ENCODE measurements around the gene PKNOX2. TPM values are rescaled to one million over a fixed set of nuclear protein-coding genes. Genes with fewer than 3 reads are reported as not detected.

PKNOX2 gene
- total RNA-seq, 1 experiment from 2014 or later = 3.7 TPM

- TF ChIP-seq JAZF1 (CRISPR knock-in tag; IDR thresholded peaks at IDR 0.05) = no peak
- no peak for TF ChIP-seq ZNF138 (CRISPR knock-in tag; conservative IDR thresholded peaks at IDR 0.05)
- TF ChIP-seq MXD4 (CRISPR knock-in tag; IDR thresholded peaks at IDR 0.05; ENCODE audit: borderline replicate concordance) = no peak
- no peak for TF ChIP-seq NR2C2 (CRISPR knock-in tag; IDR thresholded peaks at IDR 0.05)
- TF ChIP-seq, protein P1, sequence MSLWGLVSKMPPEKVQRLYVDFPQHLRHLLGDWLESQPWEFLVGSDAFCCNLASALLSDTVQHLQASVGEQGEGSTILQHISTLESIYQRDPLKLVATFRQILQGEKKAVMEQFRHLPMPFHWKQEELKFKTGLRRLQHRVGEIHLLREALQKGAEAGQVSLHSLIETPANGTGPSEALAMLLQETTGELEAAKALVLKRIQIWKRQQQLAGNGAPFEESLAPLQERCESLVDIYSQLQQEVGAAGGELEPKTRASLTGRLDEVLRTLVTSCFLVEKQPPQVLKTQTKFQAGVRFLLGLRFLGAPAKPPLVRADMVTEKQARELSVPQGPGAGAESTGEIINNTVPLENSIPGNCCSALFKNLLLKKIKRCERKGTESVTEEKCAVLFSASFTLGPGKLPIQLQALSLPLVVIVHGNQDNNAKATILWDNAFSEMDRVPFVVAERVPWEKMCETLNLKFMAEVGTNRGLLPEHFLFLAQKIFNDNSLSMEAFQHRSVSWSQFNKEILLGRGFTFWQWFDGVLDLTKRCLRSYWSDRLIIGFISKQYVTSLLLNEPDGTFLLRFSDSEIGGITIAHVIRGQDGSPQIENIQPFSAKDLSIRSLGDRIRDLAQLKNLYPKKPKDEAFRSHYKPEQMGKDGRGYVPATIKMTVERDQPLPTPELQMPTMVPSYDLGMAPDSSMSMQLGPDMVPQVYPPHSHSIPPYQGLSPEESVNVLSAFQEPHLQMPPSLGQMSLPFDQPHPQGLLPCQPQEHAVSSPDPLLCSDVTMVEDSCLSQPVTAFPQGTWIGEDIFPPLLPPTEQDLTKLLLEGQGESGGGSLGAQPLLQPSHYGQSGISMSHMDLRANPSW (CRISPR knock-in tag; conservative IDR thresholded peaks at IDR 0.05; ENCODE audit: low read depth) = no peak
These were observed 37.1 kb downstream of the PKNOX2 start (continued) for GRCh38 chr11:125201525-125202141.

DNA sequence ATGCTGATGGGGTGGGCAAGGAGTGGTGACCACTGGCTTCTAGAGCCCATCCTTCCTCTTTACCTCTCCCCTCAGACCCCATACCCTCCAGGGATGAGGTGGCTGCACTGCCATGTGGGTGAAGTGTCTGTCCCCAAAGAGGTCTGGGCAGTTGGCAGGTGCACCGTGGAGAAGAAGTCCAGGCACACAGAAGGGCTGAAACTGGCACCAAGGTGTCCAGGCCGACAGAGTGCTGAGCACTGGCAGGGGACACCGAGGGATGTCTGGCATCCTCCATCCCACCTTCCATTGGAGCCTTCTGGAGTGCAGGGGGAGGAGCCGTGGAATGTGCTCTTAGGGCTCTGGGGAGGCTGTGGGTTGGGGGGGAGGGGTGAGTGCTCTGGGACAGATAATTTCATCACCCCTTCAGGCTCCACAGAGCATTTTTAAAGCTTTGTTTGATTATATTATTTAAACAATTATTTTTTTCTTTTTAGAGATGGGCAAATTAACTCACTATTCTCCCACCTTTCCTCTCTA lies 37.9 kb downstream of the PKNOX2 start:
- ChIA-PET POLR2A (no interaction called here), CTCF (interaction anchor here (1.4 kb wide), 1 partner anchor 9 kb away, joined by 3 read pairs; no protein-coding TSS in a partner anchor)
- no peak overlapping the region for H3K4me3 Mint-ChIP-seq
- peaks cover 35% of the 10 kb centered on the region for H3K4me1 Mint-ChIP-seq
- H3K36me3 Mint-ChIP-seq = no peaks in the 10 kb centered on the region
- H3K9me3 Mint-ChIP-seq = no peaks in the 10 kb centered on the region
- DNase-seq (ENCODE audit: low spot score) (no peak), ATAC-seq (0 out of 2 replicates have a peak, but pooled peaks have one; percentile 11)
- TF ChIP-seq NFATC4 (CRISPR knock-in tag; IDR thresholded peaks at IDR 0.05) (no peak), ZNF263 (CRISPR knock-in tag; IDR thresholded peaks at IDR 0.05; ENCODE audit: low read depth) (no peak), FOXP1 (CRISPR knock-in tag; IDR thresholded peaks at IDR 0.05; ENCODE audit: borderline replicate concordance) (peak; percentile 36; the same call in 1 of the 2 replicates)
- TF ChIP-seq, protein P2, sequence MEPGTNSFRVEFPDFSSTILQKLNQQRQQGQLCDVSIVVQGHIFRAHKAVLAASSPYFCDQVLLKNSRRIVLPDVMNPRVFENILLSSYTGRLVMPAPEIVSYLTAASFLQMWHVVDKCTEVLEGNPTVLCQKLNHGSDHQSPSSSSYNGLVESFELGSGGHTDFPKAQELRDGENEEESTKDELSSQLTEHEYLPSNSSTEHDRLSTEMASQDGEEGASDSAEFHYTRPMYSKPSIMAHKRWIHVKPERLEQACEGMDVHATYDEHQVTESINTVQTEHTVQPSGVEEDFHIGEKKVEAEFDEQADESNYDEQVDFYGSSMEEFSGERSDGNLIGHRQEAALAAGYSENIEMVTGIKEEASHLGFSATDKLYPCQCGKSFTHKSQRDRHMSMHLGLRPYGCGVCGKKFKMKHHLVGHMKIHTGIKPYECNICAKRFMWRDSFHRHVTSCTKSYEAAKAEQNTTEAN (CRISPR knock-in tag; IDR thresholded peaks at IDR 0.05) = 0 out of 2 replicates have a peak, but pooled peaks have one; percentile 19
- TF ChIP-seq, protein P3, sequence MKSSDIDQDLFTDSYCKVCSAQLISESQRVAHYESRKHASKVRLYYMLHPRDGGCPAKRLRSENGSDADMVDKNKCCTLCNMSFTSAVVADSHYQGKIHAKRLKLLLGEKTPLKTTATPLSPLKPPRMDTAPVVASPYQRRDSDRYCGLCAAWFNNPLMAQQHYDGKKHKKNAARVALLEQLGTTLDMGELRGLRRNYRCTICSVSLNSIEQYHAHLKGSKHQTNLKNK (CRISPR knock-in tag; IDR thresholded peaks at IDR 0.05) = no peak
- H3K27me3 Mint-ChIP-seq (ENCODE audit: low read depth) = peaks cover 4% of the 10 kb centered on the region
- H3K27ac Mint-ChIP-seq = no peak overlapping the region

DNA sequence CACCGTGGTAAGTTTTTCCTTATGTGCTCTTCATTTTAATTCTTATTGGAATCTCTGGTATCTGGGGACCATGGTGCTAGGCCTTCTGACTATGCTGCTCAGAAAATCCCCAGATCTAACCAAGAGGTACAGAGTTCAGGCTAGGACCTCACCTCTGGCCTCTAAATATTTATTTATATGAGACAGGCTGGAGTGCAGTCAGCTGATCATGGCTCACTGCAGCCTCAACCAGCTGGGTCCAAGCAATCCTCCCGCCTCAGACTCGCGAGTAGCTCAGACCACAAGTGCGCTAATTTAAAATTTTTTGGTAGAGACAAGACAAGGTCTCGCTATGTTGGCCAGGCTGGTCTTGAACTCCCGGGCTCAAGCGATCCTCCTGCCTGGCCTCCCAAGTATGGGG lies 38.4 kb downstream of the PKNOX2 start:
- Mint-ChIP-seq H3K9me3 (no peaks in the 10 kb centered on the region), H3K36me3 (no peaks in the 10 kb centered on the region), H3K4me3 (no peak overlapping the region), H3K4me1 (peaks cover 35% of the 10 kb centered on the region), H3K27ac (no peak overlapping the region), H3K27me3 (ENCODE audit: low read depth) (peaks cover 4% of the 10 kb centered on the region)
- ATAC-seq = no peak
- POLR2A ChIA-PET = no interaction called here
- DNase-seq (ENCODE audit: low spot score) = no peak
- CTCF ChIA-PET = interaction anchor here (1.4 kb wide), 1 partner anchor 9 kb away, joined by 3 read pairs; no protein-coding TSS in a partner anchor
- TF ChIP-seq, protein P1 (CRISPR knock-in tag; conservative IDR thresholded peaks at IDR 0.05; ENCODE audit: low read depth) = no peak
- TF ChIP-seq ZNF281 (CRISPR knock-in tag; IDR thresholded peaks at IDR 0.05) = no peak
- no peak for TF ChIP-seq SMAD3 (CRISPR knock-in tag; IDR thresholded peaks at IDR 0.05; ENCODE audit: borderline replicate concordance)
- TF ChIP-seq JUN (CRISPR knock-in tag; IDR thresholded peaks at IDR 0.05) = no peak
- no peak for TF ChIP-seq ZNF416 (CRISPR knock-in tag; IDR thresholded peaks at IDR 0.05)
- no peak for TF ChIP-seq HMGA2 (CRISPR knock-in tag; IDR thresholded peaks at IDR 0.05)
- TF ChIP-seq ELF4 (CRISPR knock-in tag; IDR thresholded peaks at IDR 0.05; ENCODE audit: low read depth) = no peak
- TF ChIP-seq, protein P3 (CRISPR knock-in tag; IDR thresholded peaks at IDR 0.05) = no peak
- TF ChIP-seq, protein P4, sequence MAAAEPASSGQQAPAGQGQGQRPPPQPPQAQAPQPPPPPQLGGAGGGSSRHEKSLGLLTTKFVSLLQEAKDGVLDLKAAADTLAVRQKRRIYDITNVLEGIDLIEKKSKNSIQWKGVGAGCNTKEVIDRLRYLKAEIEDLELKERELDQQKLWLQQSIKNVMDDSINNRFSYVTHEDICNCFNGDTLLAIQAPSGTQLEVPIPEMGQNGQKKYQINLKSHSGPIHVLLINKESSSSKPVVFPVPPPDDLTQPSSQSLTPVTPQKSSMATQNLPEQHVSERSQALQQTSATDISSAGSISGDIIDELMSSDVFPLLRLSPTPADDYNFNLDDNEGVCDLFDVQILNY (CRISPR knock-in tag; IDR thresholded peaks at IDR 0.05) = no peak
- TF ChIP-seq USF1 (CRISPR knock-in tag; IDR thresholded peaks at IDR 0.05) = no peak

Measured in WTC11 (cell line).